ENCODE measurements around the gene KRTAP10-5.
"Not testable (repeated sequence)": the region's sequence is repeated elsewhere in the genome, so short reads cannot be mapped to it uniquely, and the experiment has no call there.

KRTAP10-5 gene

DNA sequence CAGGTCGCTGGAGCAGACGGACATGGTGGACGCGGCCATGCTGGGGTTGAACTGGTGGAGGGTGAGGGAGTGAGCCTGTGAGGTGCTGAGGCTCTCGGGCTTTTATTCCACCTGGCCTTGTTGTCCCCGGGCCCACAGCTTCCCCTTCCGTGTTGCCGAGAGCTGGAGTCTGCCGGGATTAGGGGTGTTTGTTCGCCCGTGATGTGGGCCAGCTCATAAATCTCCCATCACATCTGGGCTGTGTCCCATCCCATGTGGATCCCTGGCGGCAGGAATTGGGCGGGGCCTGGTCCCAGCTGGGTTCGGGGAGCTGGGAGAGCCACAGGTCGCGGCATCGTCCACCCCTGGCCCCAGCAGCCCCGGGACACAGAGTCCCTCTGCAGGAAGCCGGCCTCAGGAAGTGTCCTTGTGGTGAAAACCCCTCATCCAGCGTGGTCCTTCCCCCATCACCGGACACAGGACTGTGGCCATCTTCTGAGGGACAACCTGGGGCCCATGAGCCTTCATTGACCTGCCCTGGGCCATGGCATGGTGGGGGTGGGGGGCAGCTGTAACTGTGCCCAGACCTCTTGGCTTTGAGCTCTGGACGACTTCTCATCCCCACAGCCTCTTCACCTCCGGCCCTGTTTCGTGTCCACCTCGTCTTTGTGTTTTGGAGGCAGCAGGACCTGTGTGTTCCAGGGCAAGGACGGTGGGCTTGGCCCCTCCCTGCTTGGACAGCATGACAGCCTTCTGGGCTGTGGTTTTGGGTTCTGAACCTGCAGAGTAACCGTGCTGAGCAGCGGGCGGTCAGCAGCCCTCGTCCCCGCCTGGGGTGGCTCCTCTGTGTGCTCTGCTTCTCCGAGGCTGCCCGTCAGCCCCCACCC, 12.3 kb upstream of the KRTAP10-5 start, which contains the start of gene KRTAP10-6:
TSS of gene KRTAP10-6 (minus strand) at position 60 of the 866 bp plus-strand sequence. CDS start at position 39, 21 bp downstream.
- no peak for DNase-seq (ENCODE audit: low spot score)
- TF ChIP-seq, protein P1, sequence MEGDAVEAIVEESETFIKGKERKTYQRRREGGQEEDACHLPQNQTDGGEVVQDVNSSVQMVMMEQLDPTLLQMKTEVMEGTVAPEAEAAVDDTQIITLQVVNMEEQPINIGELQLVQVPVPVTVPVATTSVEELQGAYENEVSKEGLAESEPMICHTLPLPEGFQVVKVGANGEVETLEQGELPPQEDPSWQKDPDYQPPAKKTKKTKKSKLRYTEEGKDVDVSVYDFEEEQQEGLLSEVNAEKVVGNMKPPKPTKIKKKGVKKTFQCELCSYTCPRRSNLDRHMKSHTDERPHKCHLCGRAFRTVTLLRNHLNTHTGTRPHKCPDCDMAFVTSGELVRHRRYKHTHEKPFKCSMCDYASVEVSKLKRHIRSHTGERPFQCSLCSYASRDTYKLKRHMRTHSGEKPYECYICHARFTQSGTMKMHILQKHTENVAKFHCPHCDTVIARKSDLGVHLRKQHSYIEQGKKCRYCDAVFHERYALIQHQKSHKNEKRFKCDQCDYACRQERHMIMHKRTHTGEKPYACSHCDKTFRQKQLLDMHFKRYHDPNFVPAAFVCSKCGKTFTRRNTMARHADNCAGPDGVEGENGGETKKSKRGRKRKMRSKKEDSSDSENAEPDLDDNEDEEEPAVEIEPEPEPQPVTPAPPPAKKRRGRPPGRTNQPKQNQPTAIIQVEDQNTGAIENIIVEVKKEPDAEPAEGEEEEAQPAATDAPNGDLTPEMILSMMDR (IDR thresholded peaks at IDR 0.05; ENCODE audit: extremely low read depth, missing control alignments), result no peak

DNA sequence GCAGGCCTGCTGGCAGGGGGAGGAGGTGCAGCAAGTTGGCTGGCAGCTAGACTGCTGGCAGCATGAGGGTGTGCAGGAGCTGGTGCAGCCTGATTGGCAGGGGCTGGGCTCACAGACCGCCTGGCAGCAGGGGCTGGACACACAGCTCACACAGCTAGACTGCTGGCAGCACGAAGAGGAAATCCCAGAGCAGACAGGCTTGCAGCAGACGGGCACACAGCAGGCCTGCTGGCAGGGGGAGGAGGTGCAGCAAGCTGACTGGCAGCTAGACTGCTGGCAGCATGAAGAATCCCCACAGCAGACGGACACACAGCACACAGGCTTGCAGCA, 11.4 kb upstream of the KRTAP10-5 start:
- not testable (repeated sequence) for DNase-seq (ENCODE audit: low spot score)

DNA sequence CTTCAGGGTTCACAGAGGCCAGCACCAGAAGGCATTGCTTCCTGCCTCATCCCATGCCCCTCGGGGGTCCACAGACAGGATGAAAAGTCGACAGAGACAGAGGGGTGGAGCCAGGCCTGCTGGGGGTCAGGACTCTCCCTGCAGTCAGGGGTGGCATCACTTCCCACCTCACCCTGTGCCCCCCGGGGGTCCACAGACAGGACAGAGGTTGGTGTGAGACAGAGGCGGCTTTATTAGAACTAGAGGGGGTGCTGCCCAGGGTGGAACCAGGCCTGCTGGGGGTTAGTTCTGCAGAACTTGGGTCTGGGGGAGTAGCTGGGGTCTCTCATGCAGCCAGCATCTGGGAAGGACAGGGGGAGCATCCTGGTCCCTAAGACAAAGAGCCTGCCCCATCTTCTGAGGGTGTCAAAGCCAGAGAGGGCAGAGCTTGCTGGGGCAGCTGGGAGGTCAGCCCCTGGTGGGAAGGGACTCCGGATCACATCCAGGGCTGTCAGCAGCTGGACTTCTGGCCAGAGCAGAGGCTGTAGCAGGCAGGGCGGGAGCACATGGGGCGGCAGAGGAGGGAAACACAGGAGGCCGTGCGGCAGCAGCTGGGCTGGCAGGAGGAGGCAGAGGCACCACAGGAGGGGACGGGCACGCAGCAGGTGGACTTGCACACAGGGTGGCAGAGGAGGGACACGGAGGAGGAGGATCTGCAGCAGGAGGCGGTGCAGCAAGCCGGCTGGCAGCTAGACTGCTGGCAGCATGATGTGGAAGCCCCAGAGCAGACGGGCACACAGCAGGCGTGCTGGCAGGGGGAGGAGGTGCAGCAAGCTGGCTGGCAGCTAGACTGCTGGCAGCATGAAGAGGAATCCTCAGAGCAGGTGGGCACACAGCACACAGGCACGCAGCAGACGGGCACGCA, 10.7 kb upstream of the KRTAP10-5 start:
- not testable (repeated sequence) for DNase-seq (ENCODE audit: low spot score)

DNA sequence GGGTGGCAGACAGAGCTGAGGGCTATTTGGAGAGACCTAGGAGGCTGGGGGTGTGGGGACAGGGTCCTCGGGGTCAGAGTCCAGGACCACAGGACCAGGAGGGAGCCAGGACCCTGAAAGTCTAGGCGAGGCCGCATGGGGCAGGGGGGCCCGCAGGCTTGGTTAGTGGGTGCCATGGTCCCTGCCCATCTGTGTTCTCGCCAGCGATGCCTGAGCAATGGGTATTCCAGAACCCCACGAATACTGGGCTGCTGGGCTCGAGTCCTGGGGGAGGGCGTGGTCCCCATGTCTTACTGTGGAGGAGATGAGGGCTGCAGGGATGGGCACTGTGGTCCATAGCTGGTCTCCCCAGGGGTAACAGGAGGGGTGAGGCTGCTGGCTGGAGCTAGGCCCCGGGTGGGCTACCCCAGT, 9.9 kb upstream of the KRTAP10-5 start:
- DNase-seq (ENCODE audit: low spot score), result no peak
- TF ChIP-seq, protein P1 (IDR thresholded peaks at IDR 0.05; ENCODE audit: extremely low read depth, missing control alignments), result no peak

DNA sequence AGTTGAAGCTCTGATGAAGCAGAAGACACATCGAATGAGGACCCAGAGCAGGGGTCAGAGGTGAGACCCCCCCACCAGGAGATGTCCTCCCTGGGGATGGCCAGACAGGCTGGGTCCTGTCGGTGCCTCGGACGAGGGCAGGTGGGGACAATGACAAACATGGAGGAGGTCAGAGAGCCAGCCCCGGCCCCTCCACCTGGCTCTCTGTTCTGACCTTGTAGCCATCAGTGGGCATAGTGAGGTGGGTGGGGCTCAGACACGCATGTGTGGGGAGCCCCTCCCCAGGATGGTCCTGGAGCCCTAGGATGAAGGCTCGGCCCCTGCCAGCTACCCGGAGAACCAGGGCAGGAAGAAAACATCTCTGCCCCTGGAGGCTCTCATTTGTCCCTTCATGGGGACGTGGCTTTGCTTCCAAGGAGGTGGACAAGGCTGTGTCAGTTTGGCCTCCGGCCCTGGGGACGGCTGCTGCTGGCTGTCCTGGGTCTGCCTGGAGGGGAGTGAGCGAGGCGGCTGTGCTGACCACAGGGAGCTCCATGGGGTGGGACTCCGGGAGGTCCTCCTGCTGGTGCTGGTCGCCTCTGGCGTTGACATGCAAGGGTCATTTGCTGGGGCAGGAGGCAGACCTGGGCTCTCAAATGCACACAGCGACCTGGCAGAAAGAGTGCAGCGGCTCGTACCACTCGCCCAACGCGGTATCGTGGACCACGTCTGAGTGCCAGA, 9.3 kb upstream of the KRTAP10-5 start:
- no peak for DNase-seq (ENCODE audit: low spot score)
- TF ChIP-seq, protein P1 (IDR thresholded peaks at IDR 0.05; ENCODE audit: extremely low read depth, missing control alignments), result no peak

DNA sequence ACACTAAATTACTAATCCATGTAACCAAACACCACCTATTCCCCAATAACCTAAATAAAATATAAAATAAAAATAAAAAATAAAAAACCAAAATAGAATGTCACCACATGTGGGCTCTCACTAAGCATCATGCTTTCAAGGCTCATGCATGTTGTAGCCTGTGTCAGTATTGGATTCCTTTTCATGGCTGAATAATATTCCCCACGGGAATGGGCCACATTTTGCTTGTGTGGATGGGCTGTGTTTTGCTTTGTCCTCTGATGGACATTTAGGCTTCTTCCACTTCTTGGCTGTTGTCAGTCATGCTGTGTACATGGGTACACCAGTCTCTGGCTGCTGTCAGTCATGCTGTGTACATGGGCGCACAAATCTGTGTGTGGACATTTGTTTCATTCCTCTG, 8.7 kb upstream of the KRTAP10-5 start:
- TF ChIP-seq, protein P1 (IDR thresholded peaks at IDR 0.05; ENCODE audit: extremely low read depth, missing control alignments), result no peak
- no peak for DNase-seq (ENCODE audit: low spot score)

DNA sequence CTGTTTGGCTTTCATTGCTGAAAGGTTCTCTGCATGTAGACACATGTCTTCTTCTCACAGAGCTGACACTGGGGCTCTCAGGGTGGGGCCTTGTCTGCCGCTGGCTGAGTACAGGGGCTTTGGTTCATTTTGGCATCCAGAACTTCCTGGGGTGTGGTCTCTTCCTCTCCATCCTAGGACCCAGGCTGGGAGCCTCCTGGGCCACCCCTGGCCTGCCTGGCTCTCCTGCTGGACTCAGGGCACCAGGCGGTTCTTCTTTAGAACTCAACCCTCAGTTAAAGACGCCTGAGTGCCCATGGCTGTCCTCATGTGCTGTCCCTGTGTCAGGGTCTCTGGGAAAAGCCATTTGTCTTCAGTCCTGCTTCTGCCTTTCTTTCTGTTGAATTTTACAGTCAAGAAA, 5.5 kb upstream of the KRTAP10-5 start:
- TF ChIP-seq, protein P1 (IDR thresholded peaks at IDR 0.05; ENCODE audit: extremely low read depth, missing control alignments), result no peak
- DNase-seq (ENCODE audit: low spot score), result no peak

DNA sequence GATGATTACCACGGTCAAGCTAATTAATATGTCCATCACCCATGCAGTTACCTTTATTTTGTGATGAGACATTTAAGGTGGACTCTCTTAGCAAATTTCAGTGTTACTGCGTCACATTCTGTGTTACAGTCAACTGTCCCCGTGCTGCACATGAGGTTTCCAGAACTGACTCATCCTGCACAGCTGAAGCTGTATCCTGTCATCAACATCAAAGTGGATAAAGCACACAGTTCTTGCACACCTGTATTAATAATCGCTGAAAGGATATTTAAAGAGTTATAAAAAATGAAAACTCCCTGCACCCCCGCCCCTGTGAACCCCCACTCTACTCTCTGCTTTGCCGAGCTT, 3.4 kb upstream of the KRTAP10-5 start:
- TF ChIP-seq, protein P1 (IDR thresholded peaks at IDR 0.05; ENCODE audit: extremely low read depth, missing control alignments), result no peak
- no peak for DNase-seq (ENCODE audit: low spot score)

All from GM20000 (cell line).